GM12878 (cell line): ENCODE data around the gene ITK. TPM values are rescaled to one million over a fixed set of nuclear protein-coding genes. Genes with fewer than 3 reads are reported as not detected.

Experiments used
- ATAC-seq: fragments of 200-7000 bp; cut with Tn5 transposase; 3 replicates; pipeline ENCODE4 v1.9.1; 2020; ENCODE audit warnings: mild to moderate bottlenecking, moderate library complexity
- BruUV-seq: library from RNA; stranded (reverse); fragments of 400-500 nt; replicated peaks from 2 replicates; lab custom pipeline; 2021; lab: Mats Ljungman, UMichigan
- CTCF ChIA-PET: fragments of 300-600 bp; sonication (Branson Sonifier 250); formaldehyde crosslinking; extraction: SDS; loops from one replicate; lab custom pipeline; 2021; ENCODE audit warnings: inconsistent platforms; lab: Yijun Ruan, JAX
- POLR2A ChIA-PET: fragments of 350-600 bp; formaldehyde crosslinking; extraction: SDS; loops from one replicate; lab custom pipeline; 2021; ENCODE audit warnings: inconsistent platforms; lab: Charles Lee
- RAD21 ChIA-PET: fragments of 300-600 bp; sonication (Branson Sonifier 250); formaldehyde crosslinking; loops from one replicate; lab custom pipeline; 2023; ENCODE audit warnings: antibody characterized with exemption; ENCODE audit not compliant: unreplicated experiment; lab: Charles Lee
- SMC1A ChIA-PET: fragments of 300-600 bp; sonication (Branson Sonifier 250); formaldehyde crosslinking; loops from one replicate; lab custom pipeline; 2023; ENCODE audit not compliant: unreplicated experiment, uncharacterized antibody; lab: Charles Lee
- DNase-seq: peaks from one replicate; pipeline ENCODE4 v3.0.0-alpha.2; 2011; ENCODE audit warnings: low read depth, low spot score
- FAIRE-seq: peaks from 3 replicates; lab custom pipeline; 2011; peaks lifted over from hg19 to GRCh38; lab: Jason Lieb, UNC
- H2AFZ ChIP-seq: 2 replicates; pipeline ENCODE4 v1.6.0; 2011; ENCODE audit warnings: low read depth, low read length, control low read depth; ENCODE audit not compliant: control insufficient read depth
- H3K27ac ChIP-seq: 2 replicates; pipeline ENCODE4 v1.5.1; 2011; ENCODE audit warnings: control low read depth; ENCODE audit not compliant: control insufficient read depth, insufficient read depth
- H3K27me3 ChIP-seq, 2 experiments: replicated peaks in 1 of 2; 2 replicates each; pipeline versions ENCODE4 v1.6.0 to v1.6.1; 2011; ENCODE audit warnings: low read length in 1 of 2; ENCODE audit not compliant: control insufficient read depth in 2 of 2, insufficient read depth in 2 of 2
- H3K36me3 ChIP-seq, 2 experiments: 2 replicates each; pipeline ENCODE4 v1.5.1; 2011; ENCODE audit warnings: low read length in 1 of 2; ENCODE audit not compliant: control insufficient read depth in 2 of 2, insufficient read depth in 2 of 2
- H3K4me1 ChIP-seq: 2 replicates; pipeline ENCODE4 v1.6.1; 2011; ENCODE audit warnings: mild to moderate bottlenecking, low read length, moderate library complexity, mixed read lengths; ENCODE audit not compliant: control insufficient read depth, insufficient read depth
- H3K4me2 ChIP-seq: 2 replicates; pipeline ENCODE4 v1.6.0; 2011; ENCODE audit warnings: control low read depth; ENCODE audit not compliant: control insufficient read depth, insufficient read depth
- H3K4me3 ChIP-seq: fragments of 200-600 bp; sonication (generic); 2 replicates; pipeline ENCODE4 v1.5.1; 2016
- H3K79me2 ChIP-seq: 2 replicates; pipeline ENCODE4 v1.6.0; 2011; ENCODE audit warnings: low read length; ENCODE audit not compliant: control insufficient read depth, insufficient read depth
- H3K9ac ChIP-seq: 2 replicates; pipeline ENCODE4 v1.8.0; 2011; ENCODE audit warnings: low read length, control low read depth, mixed read lengths; ENCODE audit not compliant: control insufficient read depth, insufficient read depth
- H3K9me3 ChIP-seq: replicated peaks from 3 replicates; pipeline ENCODE4 v1.5.1; 2011; ENCODE audit warnings: mild to moderate bottlenecking, low read length; ENCODE audit not compliant: control insufficient read depth, insufficient read depth
- H4K20me1 ChIP-seq: 2 replicates; pipeline ENCODE4 v1.6.0; 2011; ENCODE audit not compliant: control insufficient read depth, insufficient read depth
- BCL11A ChIP-seq: IDR thresholded peaks from 2 replicates; pipeline ENCODE4 v1.6.1; 2011; ENCODE audit warnings: low read depth, low read length
- BCL3 ChIP-seq: IDR thresholded peaks from 2 replicates; pipeline ENCODE4 v1.6.1; 2011; ENCODE audit warnings: borderline replicate concordance, low read depth, mild to moderate bottlenecking, moderate library complexity, low read length; ENCODE audit not compliant: insufficient read depth, poor library complexity, severe bottlenecking
- ESRRA ChIP-seq: IDR thresholded peaks from 2 replicates; pipeline ENCODE4 v1.6.1; 2012; ENCODE audit warnings: mild to moderate bottlenecking, low read length, improper control_type of control experiment
- GABPA ChIP-seq: IDR thresholded peaks from 2 replicates; pipeline ENCODE4 v1.6.1; 2014; ENCODE audit warnings: antibody characterized with exemption, low read depth, mild to moderate bottlenecking, inconsistent platforms
- HDAC2 ChIP-seq: fragments of 200-600 bp; sonication (generic); IDR thresholded peaks from 2 replicates; pipeline ENCODE4 v1.6.1; 2017
- IKZF2 ChIP-seq, 2 experiments: fragments of 450-650 bp; IDR thresholded peaks; 2 replicates each; pipeline ENCODE4 v1.6.1; 2017; ENCODE audit warnings: mild to moderate bottlenecking in 2 of 2, moderate library complexity in 2 of 2
- JUND ChIP-seq: IDR thresholded peaks from 2 replicates; pipeline ENCODE4 v1.6.1; 2012; ENCODE audit warnings: low read depth, mild to moderate bottlenecking, low read length, improper control_type of control experiment, moderate library complexity
- MXI1 ChIP-seq: fragments of 150-350 bp; IDR thresholded peaks from 2 replicates; pipeline ENCODE4 v1.6.1; 2011; ENCODE audit warnings: low read depth, mild to moderate bottlenecking, inconsistent platforms, low read length, improper control_type of control experiment
- MYB ChIP-seq: fragments of 150-350 bp; IDR thresholded peaks from 2 replicates; pipeline ENCODE4 v1.6.1; 2014; ENCODE audit warnings: mild to moderate bottlenecking, low read depth, low read length, borderline replicate concordance
- NKRF ChIP-seq: fragments of 450-650 bp; conservative IDR thresholded peaks from 2 replicates; pipeline ENCODE4 v1.6.1; 2017; ENCODE audit warnings: mild to moderate bottlenecking, moderate library complexity
- PAX8 ChIP-seq: fragments of 450-650 bp; IDR thresholded peaks from 2 replicates; pipeline ENCODE4 v1.6.1; 2017; ENCODE audit warnings: mild to moderate bottlenecking, moderate library complexity
- PKNOX1 ChIP-seq: fragments of 450-650 bp; IDR thresholded peaks from 2 replicates; pipeline ENCODE4 v1.6.1; 2016; ENCODE audit warnings: mild to moderate bottlenecking
- RAD21 ChIP-seq: IDR thresholded peaks from 2 replicates; pipeline ENCODE4 v1.6.1; 2011; ENCODE audit warnings: mild to moderate bottlenecking, low read depth, low read length, moderate library complexity; ENCODE audit not compliant: insufficient read depth
- RUNX3 ChIP-seq: IDR thresholded peaks from 2 replicates; pipeline ENCODE4 v1.6.1; 2012; ENCODE audit warnings: low read length, inconsistent platforms
- SIN3A ChIP-seq: IDR thresholded peaks from 2 replicates; pipeline ENCODE4 v1.6.1; 2012; ENCODE audit warnings: low read depth, low read length, improper control_type of control experiment
- ZNF622 ChIP-seq: fragments of 450-650 bp; IDR thresholded peaks from 2 replicates; pipeline ENCODE4 v1.6.1; 2017; ENCODE audit warnings: mild to moderate bottlenecking, inconsistent platforms
- WGBS: methylation state at CpG from one replicate; pipeline ENCODE4 v1.1.6; 2016; ENCODE audit warnings: low lambda C conversion rate; ENCODE audit not compliant: insufficient replicate concordance, insufficient coverage; ENCODE audit errors: missing lambda C conversion rate; 5-methylcytosine and 5-hydroxymethylcytosine counted together
- in situ Hi-C: fragments of 300-500 bp; cut with MboI; formaldehyde crosslinking; loops from 9 replicates; pipeline ENCODE4 v1.14.3; 2018; ENCODE audit warnings: mixed read lengths
- intact Hi-C: fragments of 100-400 bp; cut with micrococcal nuclease; formaldehyde crosslinking; loops from one replicate; pipeline ENCODE4 v1.14.2; 2022; ENCODE audit not compliant: unreplicated experiment
- polyA plus RNA-seq, 11 experiments: library from polyadenylated mRNA; depleted of rRNA in 4 of 11; unstranded in 6 of 11; stranded (reverse) in 5 of 11; fragments of >200 nt; fragmentation: Nextera tagmentation in 4 of 11; fragmentation: Illumina TruSeq in 1 of 11; extraction: Ambion mirVana in 4 of 11; extraction: Trizol in 1 of 11; gene quantifications; 1 replicate in 1 of 11; 2 replicates in 10 of 11; pipeline versions ENCODE4 v1.2.1 to v1.2.3, GENCODE V29; 2011 to 2016; ENCODE audit warnings: inconsistent platforms in 2 of 11, missing spikeins in 2 of 11, low read depth in 1 of 11
- total RNA-seq, 4 experiments: library from RNA; depleted of rRNA in 3 of 4; stranded (reverse); fragments of >200 nt in 3 of 4; fragmentation: Illumina TruSeq in 1 of 4; extraction: Trizol in 1 of 4; gene quantifications; 2 replicates each; pipeline versions ENCODE4 v1.2.1 to v1.2.3, GENCODE V29; 2013 to 2021

ITK gene
- total and polyA plus RNA-seq, 10 of the 15 experiments (the other 5 are each of a cell fraction or from before 2014, with no cell fraction given): 0.05 to 2.4 (median 0.76) TPM

GRCh38 chr5:157253547-157253946 is 72.9 kb downstream of the ITK start (continued):
- no peak for TF ChIP-seq RUNX3

- BruUV-seq: no TSS peak
- Histone ChIP-seq H3K79me2 (no peaks in the 10 kb centered on the region), H3K9ac (no peak overlapping the region), H3K27me3 (no peaks in the 10 kb centered on the region), H3K4me2 (no peak overlapping the region), H4K20me1 (no peaks in the 10 kb centered on the region)
- in situ Hi-C loops: no loop called here
- no peak for FAIRE-seq
- no peak for TF ChIP-seq BCL11A
- no peak for TF ChIP-seq RAD21
- TF ChIP-seq ESRRA: no peak
- TF ChIP-seq PAX8: no peak
- no peak for TF ChIP-seq NKRF
- TF ChIP-seq BCL3: no peak
- no peak for TF ChIP-seq MXI1
- no peak for TF ChIP-seq ZNF622
- no peak for TF ChIP-seq GABPA
- TF ChIP-seq IKZF2 (IDR thresholded peaks at IDR 0.05): no peak
- no peak for TF ChIP-seq SIN3A
- no peak for TF ChIP-seq JUND
- TF ChIP-seq PKNOX1: no peak
- no peak for TF ChIP-seq HDAC2
- TF ChIP-seq MYB: no peak
- TF ChIP-seq, all 136 proteins: peak for 0
- Histone ChIP-seq H3K27ac (no peak overlapping the region), H3K4me3 (no peak overlapping the region), H3K9me3 (no peaks in the 10 kb centered on the region), H3K36me3 (no peaks in the 10 kb centered on the region), H2AFZ (no peak overlapping the region), H3K4me1 (peaks cover 4% of the 10 kb centered on the region)
- ChIA-PET CTCF (interaction anchor here (1.0 to 11.2 kb wide), 7 partner anchors 9 to 110 kb away, joined by 3 to 213 read pairs (median 4); no protein-coding TSS in a partner anchor), RAD21 (interaction anchor here (1.0 kb wide), 1 partner anchor 113 kb away, joined by 3 read pairs; no protein-coding TSS in a partner anchor), SMC1A (interaction anchor here (1.2 to 10.7 kb wide), 7 partner anchors 15 to 109 kb away, joined by 3 to 132 read pairs (median 5); no protein-coding TSS in a partner anchor), POLR2A (no interaction called here)
- intact Hi-C loops: loop anchor here (10.0 kb wide), 2 partner anchors 206 to 486 kb away; partner anchors contain the start of genes LSM11 and NIPAL4
- DNase-seq (no peak), ATAC-seq (no peak)
- 100% methylated on average over 6 of the region's 6 CpGs for WGBS
Measured at GRCh38 chr5:157258450-157258849, 77.8 kb downstream of the ITK start.
